ENCODE data around the gene DDX59.

Gene DDX59

DNA sequence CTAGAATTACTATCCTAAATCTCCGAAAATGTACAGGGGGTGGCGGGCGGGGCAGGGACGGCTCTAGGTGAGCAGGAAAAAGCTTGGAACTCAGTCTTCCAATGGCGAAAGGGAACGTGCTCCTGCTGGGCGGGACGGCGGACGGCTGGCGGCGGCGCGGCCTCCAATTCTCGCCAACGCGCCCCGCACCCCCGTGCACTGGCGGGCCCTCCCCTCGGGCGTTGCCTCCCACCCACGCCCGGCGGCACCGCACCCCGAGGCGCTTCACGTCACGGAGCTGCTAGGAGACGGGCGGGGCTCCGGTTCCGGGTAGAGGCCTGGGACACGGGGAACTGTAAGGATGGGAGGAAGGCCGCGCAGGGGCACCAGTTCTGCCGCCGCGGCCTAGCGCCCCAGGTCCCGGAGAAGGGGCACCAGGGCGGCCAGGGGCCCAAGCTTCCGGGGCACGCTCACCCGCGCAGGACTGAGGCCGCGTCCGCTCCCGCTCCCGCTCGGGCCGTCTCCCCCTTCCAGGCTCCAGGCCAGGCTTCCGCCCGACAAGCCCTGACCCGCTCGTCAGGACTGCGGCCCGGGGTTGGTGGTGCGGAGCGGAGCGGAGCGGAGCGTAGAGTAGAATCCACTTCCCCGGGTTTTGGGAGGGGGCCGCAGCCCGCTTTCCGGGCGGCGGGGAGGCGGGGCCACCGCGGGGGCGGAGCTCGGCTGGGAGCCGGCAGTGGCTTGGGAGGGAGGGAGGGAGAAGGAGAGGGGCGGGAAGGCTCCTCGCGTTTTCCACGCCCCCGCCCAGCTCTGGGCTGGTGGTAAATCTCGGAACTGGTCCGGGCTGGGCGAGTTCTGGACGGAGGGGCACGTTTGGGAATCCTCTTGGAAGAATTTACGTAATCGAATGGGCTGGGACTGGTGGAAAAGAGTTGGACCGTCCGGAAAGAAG, at the start of gene DDX59:
Gene DDX59, minus strand, starts transcription at position 594 of the 928 bp plus-strand sequence. CDS start 3,167 bp downstream, outside the sequence.
- peak; percentile 99 for DNase-seq

DNA sequence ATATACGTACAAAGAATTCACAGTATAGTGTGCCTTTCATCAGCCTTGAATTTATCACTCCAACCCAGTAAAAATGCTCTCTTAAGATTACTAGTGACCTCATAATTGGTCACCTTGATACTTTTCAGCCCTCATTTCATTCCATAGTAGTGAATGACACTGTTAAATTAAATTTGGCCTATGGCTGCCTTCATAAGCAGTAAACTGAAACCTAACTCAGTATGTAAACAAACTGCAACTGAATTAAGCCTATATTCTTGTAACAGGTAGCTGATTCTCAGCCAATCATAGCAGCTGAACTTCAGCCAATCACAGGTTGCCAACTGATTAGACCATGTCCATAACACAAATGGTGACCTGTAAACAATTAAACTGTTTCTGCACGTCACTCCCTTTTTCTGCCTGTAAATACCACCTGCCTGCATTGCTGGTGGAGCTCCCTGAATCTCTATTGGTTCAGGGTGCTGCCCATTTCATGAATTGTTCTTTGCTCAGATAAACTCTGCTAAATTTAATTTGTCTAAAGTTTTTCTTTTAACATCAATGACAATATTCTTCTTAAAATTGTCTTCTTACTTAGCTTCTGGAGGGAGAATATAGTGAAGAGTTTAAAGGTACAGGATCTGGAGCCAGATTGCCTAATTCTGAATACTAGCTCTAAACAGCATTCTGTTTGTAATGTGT, 44.9 kb upstream of the DDX59 start:
- no peak for DNase-seq

DNA sequence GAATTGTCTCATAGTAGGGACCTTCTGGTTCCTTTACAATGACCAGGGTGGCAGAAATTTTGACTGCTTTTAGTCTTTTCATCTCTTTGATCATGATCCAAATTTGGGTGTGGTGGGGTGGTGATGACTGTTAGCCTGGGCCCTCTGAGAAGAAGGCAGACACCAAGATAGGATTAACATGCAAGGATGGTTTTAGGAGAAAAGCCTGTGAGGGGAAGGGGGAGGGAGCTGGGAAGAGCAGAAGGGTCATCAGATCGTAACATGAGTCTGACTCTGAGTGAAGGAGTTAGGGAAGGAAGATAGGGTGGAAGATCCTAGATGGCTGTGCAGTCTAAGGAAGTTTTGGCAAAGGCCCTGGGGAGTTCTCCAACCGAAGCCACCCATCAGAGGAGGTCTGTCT, 40.5 kb upstream of the DDX59 start:
- no peak for DNase-seq

DNA sequence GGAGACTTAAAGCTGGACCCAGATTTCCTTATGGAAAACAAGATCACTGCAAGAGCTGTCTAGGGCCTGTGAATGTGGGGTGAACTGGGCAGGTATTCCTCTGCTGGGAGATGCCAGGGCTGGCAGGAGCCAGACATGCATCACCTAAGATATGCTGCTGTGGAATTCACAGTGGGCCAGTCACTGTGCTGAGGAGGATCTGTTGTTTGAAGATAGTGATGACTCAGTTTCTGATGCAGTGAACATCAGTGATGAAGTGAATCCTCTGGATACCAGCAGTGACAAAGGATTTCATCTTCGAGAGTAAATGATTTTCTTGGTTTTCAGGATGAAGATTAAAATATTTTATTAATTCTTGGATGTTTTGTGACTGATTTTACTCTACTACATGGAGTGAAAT, 39.1 kb upstream of the DDX59 start:
- DNase-seq = peak; percentile 13

DNA sequence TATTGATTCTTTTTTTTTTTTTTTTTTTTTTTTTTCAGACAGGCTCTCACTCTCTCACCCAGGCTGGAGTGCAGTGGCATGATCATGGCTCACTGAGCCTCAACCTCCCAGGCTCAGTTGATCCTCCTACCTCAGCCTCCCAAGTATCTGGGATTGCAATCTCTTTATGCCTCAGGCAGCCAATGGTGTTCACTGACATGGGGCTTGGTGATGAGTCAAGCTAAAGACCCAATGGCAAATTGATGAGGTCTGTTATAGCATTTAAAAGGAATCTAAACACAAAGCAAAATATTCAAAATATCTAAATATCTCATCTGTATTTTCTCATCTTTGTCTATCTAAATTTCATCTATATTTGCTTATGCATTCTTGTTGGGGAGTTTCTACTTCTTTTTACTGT, 38.5 kb upstream of the DDX59 start:
- DNase-seq = no peak

DNA sequence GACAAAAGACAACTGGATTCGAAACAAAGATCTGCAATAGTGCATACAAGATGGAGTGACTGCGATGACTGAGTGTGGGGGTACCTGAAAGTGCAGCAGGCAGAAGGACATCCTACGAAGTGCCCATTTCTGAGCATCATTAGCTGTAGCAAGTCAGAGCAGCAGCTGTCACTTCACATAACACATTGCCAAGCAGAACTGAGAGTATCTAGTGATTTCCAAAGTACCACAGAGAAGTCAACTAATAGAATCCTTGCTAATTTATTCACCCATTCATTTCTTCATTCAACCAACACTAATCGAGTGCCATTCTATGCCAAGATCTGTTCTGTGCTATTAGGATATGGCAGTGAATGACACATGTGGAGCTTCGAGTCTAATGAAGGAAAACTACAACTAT, 37.4 kb upstream of the DDX59 start:
- DNase-seq = no peak

DNA sequence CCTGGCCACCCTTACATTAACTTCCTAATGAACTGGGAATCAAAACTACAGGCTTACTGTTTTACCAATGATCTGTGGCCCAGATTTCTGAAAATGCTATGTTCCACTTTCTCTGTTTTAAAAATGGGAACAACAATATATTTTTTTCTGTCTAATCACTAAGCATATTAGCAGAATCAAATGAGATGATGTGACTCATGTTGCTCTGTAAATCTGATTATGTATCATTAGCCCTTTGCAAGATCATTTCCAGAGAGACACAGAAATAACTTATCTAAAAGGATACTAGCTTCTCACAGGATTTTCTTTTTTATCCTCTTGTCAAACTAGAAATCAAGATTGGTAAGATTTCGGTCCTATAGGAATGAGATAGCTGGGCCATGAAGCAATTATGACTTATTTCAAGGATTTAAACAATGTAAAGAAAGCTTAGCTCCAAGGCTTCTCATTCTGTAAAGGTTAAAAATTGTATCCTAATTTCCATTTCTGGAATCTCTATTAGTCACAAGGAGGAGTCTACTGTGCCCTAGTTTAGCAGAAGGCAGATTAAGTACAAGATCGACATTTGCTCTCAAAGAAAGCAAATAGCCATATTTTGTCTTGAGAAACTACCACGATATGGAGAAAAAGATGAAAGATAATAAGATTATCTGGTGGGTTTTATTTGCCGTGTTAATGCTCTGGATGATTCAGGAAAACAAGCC, 36.6 kb upstream of the DDX59 start:
- no peak for DNase-seq

DNA sequence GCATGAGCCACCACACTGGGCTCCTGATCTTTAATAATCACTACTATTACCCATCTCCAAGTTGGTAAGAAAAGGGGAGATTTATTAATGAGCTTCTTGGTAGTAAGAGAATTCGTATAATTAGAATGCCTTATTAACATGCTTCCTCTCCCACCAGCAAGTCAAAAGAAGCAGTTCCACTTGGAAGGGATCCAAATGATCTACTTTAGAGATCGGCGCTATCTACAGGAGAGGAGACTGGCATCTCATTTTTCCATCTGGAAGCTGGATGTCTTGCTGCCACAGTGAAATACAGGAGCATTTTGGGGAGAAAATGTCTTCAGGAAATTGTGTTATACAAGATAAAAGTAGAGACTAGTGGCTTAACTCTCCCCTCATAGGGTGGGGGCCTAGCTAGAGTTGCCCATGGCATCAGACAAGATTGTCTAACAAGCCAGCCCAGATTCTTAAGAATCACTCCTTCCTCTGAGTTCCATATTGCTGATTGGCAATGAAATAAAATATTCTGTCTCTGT, 35.3 kb upstream of the DDX59 start:
- DNase-seq = no peak

DNA sequence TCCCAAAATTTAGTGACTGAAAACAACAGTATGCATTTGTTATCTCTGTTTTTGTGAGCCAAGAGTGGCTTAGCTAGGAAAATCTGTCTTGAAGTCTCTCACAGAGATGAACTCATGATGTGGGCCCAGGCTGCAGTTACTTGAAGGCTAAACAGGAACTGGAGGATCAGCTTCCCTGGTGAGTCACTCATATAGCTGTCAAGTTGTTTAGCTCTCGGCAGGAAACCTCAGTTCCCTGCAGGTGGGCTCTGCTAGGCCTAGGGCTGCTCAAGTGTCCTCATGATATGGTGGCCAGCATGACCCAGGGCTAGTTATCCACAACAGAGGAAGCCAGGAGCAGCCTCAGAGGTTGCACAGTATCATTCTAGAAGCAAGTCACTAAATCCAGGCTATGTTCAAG, 30.2 kb upstream of the DDX59 start:
- DNase-seq = no peak

DNA sequence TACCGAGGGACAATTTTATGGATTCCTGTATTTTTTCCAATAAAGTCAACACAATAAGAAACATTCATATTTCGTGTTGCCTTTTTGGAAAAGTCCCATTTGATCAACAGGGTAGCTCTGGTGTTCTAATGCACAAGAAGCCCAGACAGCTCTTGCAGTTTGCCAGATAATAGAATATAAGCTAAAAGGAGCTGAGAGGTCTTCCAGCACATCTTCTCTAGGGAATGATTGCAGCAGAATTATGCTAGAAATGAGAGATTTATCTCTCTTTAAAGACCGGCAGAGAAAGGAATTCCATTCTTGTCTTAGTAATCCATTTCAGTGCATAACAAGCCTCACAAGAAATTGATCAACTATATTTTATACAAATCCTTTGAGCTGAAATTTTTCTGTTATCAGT, 25.0 kb upstream of the DDX59 start:
- no peak for DNase-seq

DNA sequence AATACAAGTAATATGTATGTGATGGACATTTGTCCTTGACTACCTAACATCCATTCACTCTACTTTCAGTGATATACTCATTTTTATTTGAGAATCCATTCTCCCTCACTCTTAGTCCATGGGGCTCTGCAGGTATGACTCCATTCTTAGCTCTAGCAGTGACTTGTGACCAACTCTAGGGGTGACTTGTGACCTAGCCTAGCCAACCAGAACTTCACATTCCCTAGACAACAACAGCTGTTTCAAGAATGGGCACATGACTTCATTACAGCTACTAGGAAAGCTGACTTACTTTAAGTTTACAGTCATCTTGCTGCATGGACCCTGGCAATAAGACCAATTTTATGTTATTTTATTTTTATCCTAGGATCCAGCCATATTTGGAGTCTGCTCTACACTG, 23.6 kb upstream of the DDX59 start:
- peak; percentile 11 for DNase-seq

DNA sequence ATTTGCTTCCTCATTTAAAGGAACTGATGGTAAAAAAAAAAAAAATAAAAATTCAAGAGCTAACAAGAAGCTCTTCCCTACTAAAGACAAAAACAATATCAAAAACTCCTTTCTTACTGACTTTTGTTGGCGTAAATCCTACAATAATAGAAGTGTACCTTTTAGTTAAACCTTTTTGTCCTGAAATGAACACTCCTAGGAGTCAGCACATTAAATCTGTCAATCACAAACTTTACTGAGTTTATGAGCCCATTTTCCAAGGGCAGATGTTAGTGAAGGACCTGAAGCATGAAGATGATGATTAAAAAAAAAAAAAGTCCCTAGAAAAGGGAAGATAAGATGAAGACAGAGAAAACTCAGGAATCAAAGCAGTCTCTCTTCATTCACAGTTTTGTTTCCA, 22.6 kb upstream of the DDX59 start:
- no peak for DNase-seq

DNA sequence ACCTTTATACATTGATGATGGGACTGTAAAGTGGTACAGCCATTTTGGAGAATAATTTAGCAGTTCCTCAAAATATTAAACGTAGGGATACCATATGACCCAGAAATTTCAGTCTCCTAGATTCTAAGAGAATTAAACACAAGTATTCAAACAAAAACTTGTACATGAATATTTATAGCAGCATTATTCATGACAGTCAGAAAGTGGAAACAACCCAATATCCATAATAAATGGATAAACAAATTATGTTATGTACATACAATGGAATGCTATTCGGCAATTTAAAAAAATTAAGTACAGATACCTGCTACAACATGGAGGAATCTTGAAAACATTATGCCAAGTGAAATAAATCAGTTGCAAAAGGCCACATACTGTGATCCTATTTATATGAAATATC, 16.9 kb upstream of the DDX59 start:
- DNase-seq = no peak

DNA sequence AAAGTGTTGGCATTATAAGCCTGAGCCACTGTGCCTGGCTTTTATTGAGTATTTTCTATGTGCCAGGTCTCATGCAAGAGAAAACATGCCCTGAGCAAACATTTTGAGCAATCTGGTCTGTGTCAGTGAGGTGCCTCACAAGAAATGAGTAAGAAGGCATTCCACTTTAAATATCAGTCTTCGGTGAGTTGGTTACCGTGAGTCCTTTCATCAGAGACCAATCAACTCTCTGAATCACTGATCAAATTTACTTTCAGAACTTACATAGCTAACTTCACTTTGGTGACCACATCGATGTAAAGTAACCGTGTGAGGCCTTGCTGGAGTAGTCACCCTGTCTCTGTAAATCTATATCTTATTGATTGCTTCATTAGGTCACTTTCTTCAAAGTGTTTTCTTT, 14.3 kb upstream of the DDX59 start:
- DNase-seq = no peak

DNA sequence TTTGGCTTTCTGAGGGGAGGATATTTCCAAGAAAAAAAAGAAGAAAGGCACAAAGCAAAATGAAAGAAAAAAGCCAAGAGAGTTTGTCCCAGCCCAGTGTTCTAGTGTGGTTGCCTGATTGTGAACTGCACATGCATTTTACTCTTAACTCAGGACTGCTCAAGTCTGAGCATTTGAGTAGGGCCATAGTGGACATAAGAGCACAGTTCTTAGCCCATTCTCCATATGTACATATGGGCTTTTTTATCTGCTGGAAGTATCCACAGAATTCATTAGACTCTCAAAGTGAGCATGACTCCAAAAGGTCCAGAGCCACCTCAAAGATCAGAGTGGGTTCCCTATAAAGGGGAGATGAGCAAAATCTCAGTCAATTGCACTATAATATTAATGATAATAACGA, 13.6 kb upstream of the DDX59 start:
- no peak for DNase-seq

DNA sequence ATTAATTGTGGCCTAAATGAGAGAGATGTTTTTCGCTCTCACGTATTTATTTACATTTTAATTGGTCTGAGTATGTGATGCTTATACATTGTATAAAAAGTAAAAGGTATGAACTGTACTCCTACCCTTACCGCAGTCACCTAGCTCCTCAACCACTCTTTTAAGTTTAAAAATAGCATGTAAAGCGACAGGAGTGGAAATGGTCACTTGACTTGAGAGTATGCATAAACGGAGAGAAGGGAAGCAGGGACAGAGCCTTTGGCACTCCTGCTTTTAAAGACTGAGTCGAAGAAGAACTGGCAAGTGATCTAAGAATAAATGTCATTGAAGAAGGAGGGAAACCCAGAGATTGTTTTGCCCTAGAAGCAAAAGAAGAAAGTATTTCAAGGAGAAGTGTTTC, 11.5 kb upstream of the DDX59 start:
- no peak for DNase-seq

DNA sequence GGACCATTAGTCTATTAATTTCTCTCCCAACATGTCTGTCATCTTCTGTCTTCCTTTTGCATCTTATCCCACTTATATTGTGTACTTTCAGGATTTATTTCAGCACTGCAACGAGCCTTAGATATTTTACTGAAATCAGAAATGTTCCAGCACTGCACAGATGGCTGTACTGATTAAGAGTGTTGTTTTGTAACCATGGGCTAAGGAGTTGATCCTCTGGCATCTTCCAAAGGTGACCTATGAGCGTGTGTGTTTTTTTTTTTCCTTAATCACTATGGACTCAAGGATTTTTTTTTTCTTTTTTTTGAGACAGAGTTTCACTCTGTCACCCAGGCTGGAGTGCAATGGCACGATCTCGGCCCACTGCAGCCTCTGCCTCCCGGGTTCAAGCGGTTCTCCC, 7.1 kb upstream of the DDX59 start:
- no peak for DNase-seq

DNA sequence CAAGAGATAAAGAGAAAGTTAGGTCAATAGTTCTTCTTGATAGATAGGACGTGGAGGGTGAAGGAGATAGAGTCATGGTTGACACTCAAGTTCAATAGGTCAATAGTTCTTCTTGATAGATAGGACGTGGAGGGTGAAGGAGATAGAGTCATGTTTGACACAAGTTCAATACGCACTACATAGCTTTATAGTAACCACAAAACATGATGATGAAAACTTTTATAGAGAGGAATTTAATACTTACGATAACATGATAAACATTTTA, 5.8 kb upstream of the DDX59 start:
- no peak for DNase-seq

DNA sequence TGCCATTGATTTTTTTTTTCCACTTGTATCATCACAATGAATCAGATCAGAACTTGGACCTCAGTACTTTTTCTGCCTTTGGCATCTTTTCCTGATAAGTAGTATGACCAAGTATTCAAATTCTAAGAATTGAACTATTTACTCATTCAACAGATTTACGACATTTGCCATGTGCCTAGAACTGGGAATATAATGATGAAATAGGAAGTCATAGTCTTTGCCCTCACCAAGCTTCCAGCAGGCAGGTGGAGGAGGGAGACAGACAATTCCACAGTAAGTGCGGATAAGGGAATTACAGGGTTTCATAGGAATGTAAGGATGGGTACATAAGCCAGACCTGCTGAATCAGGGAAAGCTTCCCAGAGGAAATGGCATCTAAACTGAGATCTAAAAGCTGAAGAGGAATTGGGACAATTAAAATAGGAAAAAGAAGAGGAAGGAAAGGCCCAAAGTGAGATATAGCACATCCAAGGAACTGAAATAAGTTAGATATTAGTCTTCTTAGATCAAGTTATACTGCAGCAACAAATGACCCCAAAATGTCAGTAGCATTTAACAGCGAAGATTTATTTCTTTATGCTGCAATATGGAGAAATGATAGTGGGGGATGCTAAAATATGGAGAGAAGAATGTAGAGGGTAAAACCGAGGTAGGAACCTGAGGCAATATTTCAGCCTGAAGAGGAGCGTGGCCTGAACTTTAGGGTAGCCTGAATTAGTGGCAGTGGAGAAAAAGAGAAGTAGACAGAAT, 5.3 kb upstream of the DDX59 start:
- no peak for DNase-seq

DNA sequence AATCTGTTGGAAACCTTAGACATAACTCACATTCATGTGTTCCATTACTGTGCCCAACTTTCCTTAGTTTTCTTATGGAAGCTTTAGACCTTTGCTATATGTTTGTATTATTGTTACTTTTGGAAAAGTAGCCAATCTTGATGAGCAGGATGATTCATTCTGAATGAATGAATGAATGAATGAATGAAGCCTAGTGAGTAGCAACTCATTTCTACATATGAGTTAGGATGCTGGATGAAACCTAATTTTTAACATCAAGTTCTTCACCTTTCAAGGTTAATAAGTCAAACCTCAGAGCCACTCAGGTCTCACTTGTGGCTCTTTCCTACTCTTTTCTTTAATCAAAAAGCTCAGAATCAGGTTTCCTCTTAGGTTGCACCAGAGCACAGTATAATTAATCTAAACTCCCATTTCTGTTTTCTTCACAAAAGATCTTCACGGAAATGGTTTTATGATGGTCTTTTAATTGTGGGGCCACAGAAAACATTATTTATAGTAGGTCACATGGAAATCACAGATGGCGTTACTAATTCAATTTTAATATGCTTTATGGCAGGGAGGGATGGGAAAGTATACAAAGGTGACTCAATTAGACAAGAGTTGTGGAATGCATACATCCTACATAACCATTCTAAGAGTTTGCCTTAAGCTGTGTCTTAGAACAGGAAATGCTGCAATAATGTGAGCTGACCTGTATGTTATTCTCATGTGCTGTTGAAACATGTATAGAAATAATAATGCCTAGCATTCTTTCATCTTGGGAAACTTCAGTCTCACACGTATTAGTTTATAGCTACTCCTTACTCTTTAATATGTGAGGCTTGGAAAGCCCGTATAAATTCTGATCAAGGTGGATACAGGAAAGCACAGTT, 4.5 kb upstream of the DDX59 start:
- no peak for DNase-seq

DNA sequence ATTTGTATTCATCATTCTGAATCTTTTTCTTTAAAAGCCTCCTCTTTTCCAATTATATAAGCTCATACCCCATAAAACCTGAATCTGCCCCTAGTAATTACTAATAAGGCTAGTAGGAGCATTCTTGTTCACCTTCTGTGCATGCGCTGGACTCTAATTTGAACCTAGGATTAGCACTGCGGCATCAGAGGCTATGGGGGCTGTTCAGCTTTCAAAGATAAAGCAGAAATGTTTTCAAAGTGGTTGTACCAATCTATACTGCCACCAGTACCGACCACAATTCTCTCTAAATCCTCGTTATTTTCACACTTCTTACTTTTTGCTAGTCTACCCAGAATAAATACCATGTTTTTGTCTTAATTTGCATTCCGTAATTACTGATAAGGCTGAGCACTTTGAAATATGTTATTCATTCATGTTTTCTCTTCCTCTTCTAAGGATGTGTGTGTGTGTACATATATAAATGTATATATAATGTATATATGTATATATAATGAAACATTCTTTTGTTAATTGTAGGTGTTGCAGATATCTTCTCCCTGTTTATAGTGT, 1.6 kb upstream of the DDX59 start:
- no peak for DNase-seq
